Adipocyte (in vitro differentiated cells): ENCODE measurements around the gene PHACTR3.

Experiments used
- DNase-seq: peaks from one replicate; pipeline ENCODE4 v3.0.0-alpha.2; 2015; ENCODE audit warnings: low read depth
- H3K27me3 ChIP-seq: replicated peaks from 2 replicates; pipeline ENCODE4 v1.7.0; 2013; ENCODE audit warnings: mild to moderate bottlenecking, low read length, moderate library complexity; ENCODE audit not compliant: control insufficient read depth, insufficient read depth
- H3K36me3 ChIP-seq: 2 replicates; pipeline ENCODE4 v1.7.0; 2013; ENCODE audit warnings: low read length, mild to moderate bottlenecking, moderate library complexity; ENCODE audit not compliant: control insufficient read depth, insufficient read depth, severe bottlenecking
- H3K4me1 ChIP-seq: 2 replicates; pipeline ENCODE4 v1.7.0; 2013; ENCODE audit warnings: mild to moderate bottlenecking, low read length, moderate library complexity; ENCODE audit not compliant: control insufficient read depth, insufficient read depth
- H3K4me3 ChIP-seq: 2 replicates; pipeline ENCODE4 v1.7.0; 2013; ENCODE audit warnings: mild to moderate bottlenecking, low read length, moderate library complexity
- H3K9ac ChIP-seq: 2 replicates; pipeline ENCODE4 v1.7.0; 2013; ENCODE audit warnings: mild to moderate bottlenecking, low read length, moderate library complexity
- H3K9me3 ChIP-seq: 2 replicates; pipeline ENCODE4 v1.7.0; 2013; ENCODE audit warnings: mild to moderate bottlenecking, low read length, moderate library complexity; ENCODE audit not compliant: control insufficient read depth

PHACTR3 gene

DNA sequence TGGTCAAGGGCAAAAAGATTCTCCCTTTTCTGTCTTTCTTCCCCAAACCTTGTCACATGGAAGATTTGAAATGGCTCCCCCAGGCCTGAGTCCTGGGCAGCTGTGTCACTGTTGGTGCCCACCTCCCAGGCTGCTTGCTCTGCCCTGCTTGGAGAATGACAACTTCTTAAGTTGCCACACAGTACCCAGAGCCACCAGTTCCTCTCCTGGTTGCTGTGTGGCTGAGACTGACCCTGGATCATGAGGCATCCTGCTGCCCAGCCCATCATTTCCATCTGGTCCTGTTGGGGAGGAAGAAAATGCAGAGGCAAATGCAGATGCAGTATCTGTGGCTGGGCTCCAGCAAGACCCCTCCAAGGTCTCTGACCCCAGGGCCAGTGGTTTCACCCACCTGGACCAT is 113.7 kb downstream of the PHACTR3 start:
- no peaks in the 10 kb centered on the region for H3K27me3 ChIP-seq
- no peak overlapping the region for H3K4me3 ChIP-seq
- DNase-seq: no peak
- no peaks in the 10 kb centered on the region for H3K9me3 ChIP-seq
- no peaks in the 10 kb centered on the region for H3K36me3 ChIP-seq
- H3K9ac ChIP-seq: no peak overlapping the region
- peaks cover under 1% of the 10 kb centered on the region for H3K4me1 ChIP-seq

DNA sequence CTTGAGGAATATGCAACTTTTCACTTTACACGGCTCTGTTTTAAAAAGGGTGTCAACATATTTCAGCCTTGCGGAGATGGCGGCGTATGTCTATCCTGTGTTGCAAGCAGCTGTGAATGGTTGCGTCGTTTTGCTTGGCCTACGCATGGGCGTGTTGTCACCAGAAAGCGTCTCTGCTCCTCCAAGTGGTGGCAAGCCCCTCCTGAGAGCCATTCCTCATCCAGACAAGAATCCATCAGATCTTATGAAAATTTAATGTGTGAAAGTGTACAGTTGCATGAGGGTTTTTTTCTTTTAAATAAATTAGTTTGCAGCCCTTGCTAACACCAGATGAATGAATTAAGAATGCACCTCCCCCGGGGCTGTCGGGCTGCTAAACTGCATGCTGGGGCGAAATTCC is 114.4 kb downstream of the PHACTR3 start:
- Histone ChIP-seq H3K4me3 (no peak overlapping the region), H3K9me3 (no peaks in the 10 kb centered on the region), H3K27me3 (no peaks in the 10 kb centered on the region), H3K4me1 (peaks cover 7% of the 10 kb centered on the region), H3K9ac (no peak overlapping the region), H3K36me3 (no peaks in the 10 kb centered on the region)
- no peak for DNase-seq

DNA sequence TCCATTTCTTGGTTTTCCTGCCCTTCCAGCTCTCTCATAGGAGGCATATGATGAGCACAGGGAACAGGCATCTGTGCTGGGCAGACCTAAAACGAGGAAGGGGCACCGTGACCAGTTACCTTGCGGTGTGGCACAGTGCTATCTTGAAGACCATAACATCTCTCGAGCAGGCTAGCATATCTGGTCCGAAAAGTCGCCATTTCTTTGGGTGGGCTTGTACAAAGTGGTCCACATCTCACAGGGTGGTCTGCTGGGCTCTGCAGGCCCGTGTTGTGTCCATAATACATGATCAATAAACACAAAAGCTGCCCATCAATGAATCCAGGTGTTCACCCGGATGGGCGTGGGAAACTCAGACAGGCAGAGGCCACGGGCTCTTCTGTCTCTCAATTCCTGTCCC is 115.7 kb downstream of the PHACTR3 start:
- H3K4me3 ChIP-seq: no peak overlapping the region
- H3K4me1 ChIP-seq: peaks cover 15% of the 10 kb centered on the region
- H3K9ac ChIP-seq: no peak overlapping the region
- no peaks in the 10 kb centered on the region for H3K36me3 ChIP-seq
- no peak for DNase-seq
- no peaks in the 10 kb centered on the region for H3K27me3 ChIP-seq
- no peaks in the 10 kb centered on the region for H3K9me3 ChIP-seq

DNA sequence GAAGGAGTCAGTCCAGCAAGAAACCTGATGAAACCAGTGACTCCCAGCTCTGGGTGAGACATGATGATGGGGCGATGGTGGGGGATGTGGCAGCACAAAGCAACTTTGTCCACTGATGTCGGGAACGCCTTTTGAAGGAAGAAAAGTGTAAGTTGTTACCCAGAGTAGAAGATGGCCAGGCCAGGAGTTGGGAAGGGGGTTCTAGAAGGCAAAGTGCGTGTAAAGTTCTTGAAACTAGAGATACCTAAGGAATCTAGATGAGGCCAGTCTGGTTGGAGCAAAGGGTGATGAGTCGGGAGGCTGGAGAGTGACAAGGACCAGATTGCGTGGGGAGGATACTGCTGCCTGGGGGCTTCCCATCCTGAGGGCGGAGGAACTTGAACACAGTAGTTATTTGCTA is 117.0 kb downstream of the PHACTR3 start:
- Histone ChIP-seq H3K36me3 (no peaks in the 10 kb centered on the region), H3K4me3 (no peak overlapping the region), H3K27me3 (no peaks in the 10 kb centered on the region), H3K9me3 (no peaks in the 10 kb centered on the region), H3K9ac (no peak overlapping the region), H3K4me1 (peaks cover 15% of the 10 kb centered on the region)
- no peak for DNase-seq

DNA sequence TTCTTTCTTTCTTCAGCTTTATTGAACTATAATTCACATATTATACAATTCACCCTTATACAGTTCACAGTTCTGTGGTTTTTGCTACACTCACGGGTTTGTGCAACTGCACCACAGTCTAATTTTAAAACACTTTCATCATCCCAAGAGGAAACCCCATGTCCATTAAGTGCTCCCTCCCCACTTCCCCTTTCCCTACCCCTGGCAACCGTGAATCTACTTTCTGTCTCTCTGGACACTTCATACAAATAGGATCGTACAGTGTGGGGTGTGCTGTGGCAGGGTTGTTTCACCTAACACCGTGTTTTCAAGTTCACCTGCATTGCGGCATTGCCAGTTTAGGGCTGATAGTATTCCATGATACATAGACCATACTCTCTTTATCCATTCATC is 118.8 kb downstream of the PHACTR3 start:
- no peaks in the 10 kb centered on the region for H3K9me3 ChIP-seq
- no peaks in the 10 kb centered on the region for H3K36me3 ChIP-seq

DNA sequence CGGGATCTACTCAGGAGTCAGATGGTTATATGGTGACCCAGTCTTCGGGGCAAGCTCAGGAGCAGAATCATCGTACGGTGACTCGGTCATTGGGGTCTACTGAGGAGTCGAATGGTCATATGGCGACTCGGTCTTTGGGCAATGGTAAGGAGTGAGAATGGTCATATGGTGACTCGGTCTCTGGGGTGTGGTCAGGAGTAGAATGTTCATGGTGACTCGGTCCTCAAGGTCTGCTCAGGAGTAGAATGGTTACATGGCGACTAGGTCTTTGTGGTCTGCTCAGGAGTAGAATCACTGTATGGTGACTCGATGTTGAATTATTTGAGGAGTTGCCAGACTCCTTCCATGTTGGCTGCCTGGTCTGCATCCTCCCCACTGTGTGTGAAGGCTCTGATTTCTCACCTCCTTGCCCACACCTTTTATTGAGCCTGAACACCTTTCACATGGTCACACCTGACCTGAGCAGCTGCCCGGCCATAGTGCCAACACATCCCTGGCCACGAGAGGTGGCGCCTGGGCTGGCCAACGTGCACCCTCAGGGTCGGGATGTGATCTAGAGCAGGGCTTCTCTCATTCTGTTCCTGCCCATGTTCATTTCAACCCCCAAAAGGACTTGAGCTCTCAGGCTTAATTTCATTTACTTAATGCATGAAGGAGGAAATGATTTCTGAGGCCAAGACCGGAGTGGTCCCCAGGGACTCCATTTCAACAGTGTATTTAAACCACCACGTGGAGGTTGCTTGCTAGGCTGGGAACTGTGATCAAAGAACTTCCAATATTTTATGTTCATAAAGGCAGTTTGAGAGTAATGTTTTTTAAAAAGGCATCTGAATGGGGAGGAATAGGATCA is 119.5 kb downstream of the PHACTR3 start:
- DNase-seq: no peak
- Histone ChIP-seq H3K4me3 (no peak overlapping the region), H3K9ac (no peak overlapping the region), H3K36me3 (no peaks in the 10 kb centered on the region), H3K27me3 (no peaks in the 10 kb centered on the region), H3K9me3 (no peaks in the 10 kb centered on the region), H3K4me1 (peaks cover 15% of the 10 kb centered on the region)

More for the DNA sequence above, 118.8 kb downstream of the PHACTR3 start:
- no peak overlapping the region for H3K9ac ChIP-seq
- no peak for DNase-seq
- peaks cover 15% of the 10 kb centered on the region for H3K4me1 ChIP-seq
- no peaks in the 10 kb centered on the region for H3K27me3 ChIP-seq
- no peak overlapping the region for H3K4me3 ChIP-seq

DNA sequence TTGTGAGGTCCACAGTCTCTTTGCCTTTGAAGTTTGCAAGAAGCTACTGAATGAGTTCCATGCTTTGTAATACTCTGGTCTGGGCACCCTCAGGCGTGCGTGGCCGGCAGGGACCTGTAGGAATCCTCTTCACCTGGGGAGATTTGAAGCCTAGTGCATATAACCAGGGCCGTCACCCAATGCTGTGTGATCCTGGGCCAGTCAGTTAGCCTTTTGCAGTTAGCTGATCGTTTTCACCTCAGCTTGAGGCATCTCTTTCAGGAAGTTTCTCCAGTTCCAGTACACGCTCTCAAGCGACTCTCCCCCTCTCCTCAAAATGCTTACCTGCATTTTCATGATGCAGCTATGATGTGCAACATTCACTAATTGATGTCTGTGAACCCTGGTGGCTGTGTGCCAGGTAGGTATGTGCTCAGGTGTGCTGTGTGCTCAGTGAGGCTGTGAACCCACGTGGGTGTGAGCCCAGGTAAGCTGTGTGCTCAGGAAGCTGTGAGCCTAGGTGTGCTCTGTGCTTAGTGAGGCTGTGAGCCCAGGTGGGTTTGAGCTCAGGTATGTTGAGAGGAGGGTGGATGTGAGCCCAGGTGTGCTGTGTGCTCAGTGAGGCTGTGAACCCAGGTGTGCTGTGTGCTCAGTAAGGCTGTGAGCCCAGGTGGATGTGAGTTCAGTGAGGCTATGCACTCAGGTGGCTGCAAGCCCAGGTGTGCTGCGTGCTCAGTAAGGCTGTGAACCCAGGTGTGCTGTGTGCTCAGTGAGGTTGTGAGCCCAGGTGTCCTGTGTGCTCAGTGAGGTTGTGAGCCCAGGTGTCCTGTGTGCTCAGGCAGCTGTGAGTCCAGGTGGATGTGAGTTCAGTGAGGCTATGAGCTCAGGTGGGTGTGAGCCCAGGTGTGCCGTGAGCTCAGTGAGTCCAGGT is 120.4 kb downstream of the PHACTR3 start:
- H3K27me3 ChIP-seq: no peaks in the 10 kb centered on the region
- H3K9ac ChIP-seq: no peak overlapping the region
- no peak for DNase-seq
- peaks cover 15% of the 10 kb centered on the region for H3K4me1 ChIP-seq
- H3K36me3 ChIP-seq: no peaks in the 10 kb centered on the region
- no peak overlapping the region for H3K4me3 ChIP-seq
- H3K9me3 ChIP-seq: no peaks in the 10 kb centered on the region

DNA sequence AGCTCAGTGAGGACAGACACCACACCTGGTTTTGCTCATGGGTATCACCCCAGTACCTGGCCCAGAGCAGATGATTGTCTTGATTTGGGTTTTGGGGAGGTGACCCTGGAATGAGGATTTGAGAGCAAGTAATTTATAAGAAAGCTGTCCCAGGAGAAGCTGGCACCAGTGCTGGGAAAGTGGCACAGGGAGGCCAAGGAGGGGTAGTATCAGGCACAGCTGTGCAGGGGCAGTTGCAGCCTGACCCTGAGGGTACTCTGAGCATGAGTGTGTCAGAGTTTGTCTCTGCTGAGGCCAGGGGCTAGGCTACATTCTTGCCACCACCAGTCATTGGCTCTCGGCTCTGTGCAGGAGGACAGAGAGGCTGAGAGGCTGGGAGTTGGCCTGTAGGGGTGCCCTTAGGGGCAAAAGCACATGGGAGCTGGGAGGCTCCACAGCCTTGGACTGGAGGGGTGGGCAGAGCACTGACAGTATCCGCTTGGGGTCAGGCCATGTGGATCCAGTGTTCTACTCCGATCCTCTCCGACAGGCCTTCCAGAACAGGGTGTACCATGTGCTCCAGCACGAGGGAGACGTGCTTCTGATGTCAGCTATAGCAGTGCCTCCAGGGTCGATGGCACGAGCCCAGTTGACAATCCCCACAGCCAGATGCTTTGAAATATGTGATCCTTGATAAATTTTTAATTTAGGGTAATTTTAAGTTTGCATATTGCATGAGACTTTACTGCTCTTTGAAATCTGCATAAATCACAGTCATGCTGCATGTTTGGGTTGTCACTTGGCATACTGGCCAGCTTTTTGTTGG is 121.3 kb downstream of the PHACTR3 start:
- no peak for DNase-seq
- Histone ChIP-seq H3K27me3 (no peaks in the 10 kb centered on the region), H3K9ac (no peak overlapping the region), H3K36me3 (no peaks in the 10 kb centered on the region), H3K9me3 (no peaks in the 10 kb centered on the region), H3K4me1 (peaks cover 15% of the 10 kb centered on the region), H3K4me3 (no peak overlapping the region)

DNA sequence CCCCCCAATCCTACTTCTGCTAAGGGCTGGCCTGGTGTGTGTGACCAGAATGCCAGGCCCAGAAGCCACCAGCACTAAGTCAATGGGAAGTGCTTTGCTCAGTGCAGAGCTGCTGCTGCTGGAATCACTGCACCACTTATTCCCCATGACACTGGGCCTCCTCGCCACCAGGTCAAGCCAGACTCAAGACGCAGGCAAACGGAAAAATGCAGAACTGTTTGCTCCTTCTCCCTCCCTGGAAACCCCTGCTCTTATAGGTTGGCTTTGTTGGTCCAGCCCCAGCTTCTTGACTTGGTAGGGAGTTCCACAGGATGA is 121.9 kb downstream of the PHACTR3 start:
- Histone ChIP-seq H3K36me3 (no peaks in the 10 kb centered on the region), H3K4me3 (no peak overlapping the region)

DNA sequence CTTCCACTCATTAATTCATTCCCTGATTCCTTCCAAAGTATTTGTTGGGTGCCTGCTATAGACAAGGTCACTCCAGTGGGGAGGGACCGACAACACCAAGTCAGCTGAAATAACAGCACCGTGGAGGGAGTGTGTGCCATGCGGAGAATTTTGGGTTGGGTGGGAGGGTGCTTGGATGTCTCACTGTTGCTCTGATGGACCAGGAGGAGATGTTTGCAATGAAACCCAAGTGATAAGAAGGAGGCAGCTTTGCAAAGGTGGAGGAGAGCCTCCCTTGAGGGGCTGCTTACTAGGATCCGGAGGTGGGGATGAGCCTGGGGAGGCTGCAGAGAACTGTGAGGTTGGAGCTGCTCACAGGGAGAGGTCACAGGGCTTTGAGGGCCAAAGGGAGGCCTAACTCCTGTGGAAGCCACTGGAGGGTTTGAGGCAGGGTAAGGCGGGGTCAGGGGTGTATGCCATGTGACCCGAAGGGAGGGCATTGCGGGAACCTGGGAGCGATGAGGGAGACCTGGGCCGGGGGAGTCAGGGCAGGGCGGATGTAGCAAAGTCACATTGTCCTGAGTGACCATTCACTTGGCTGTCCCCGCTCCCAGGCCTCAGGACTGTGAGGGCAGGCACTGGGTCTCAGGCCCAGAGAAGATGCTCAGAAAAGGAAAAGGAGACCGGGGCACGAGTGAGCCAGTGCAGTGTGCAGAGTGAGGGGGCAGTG is 124.5 kb downstream of the PHACTR3 start:
- no peaks in the 10 kb centered on the region for H3K27me3 ChIP-seq
- H3K9me3 ChIP-seq: no peaks in the 10 kb centered on the region
- DNase-seq: no peak
- no peaks in the 10 kb centered on the region for H3K36me3 ChIP-seq
- no peak overlapping the region for H3K4me3 ChIP-seq
- no peak overlapping the region for H3K9ac ChIP-seq
- peaks cover 6% of the 10 kb centered on the region for H3K4me1 ChIP-seq

More for the DNA sequence above, 121.9 kb downstream of the PHACTR3 start:
- Histone ChIP-seq H3K27me3 (no peaks in the 10 kb centered on the region), H3K4me1 (peaks cover 15% of the 10 kb centered on the region), H3K9ac (no peak overlapping the region), H3K9me3 (no peaks in the 10 kb centered on the region)
- DNase-seq: no peak
